Hepatocyte (in vitro differentiated cells): ENCODE measurements around the gene PCDHGA8.

ENCODE experiments used
- EZH2 ChIP-seq: fragments of 200-600 bp; sonication (generic); IDR thresholded peaks from 2 replicates; pipeline ENCODE4 v1.6.1; 2016; ENCODE audit warnings: antibody characterized with exemption, mild to moderate bottlenecking, borderline replicate concordance
- EZH2phosphoT487 ChIP-seq: fragments of 200-600 bp; sonication (generic); IDR thresholded peaks from one replicate; pipeline ENCODE4 v1.6.1; 2018; ENCODE audit warnings: antibody characterized with exemption, mild to moderate bottlenecking, low read depth, moderate library complexity; ENCODE audit not compliant: unreplicated experiment, severe bottlenecking
- TF ChIP-seq, protein P1 (sequence below): fragments of 200-600 bp; sonication (generic); IDR thresholded peaks from 2 replicates; pipeline ENCODE4 v1.5.1; 2016; ENCODE audit warnings: antibody characterized with exemption, mild to moderate bottlenecking; ENCODE audit not compliant: poor library complexity

DNA sequence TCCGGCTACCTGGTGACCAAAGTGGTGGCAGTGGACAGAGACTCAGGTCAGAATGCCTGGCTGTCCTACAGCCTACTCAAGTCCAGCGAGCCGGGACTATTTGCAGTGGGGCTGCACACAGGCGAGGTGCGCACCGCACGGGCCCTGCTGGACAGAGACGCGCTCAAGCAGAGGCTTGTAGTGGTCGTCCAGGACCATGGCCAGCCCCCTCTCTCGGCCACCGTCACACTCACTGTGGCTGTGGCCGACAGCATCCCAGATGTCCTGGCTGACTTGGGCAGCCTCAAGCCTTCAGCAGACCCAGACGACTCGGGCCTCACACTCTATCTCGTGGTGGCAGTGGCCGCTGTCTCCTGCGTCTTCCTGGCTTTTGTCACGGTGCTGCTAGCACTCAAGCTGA lies 35.5 kb upstream of the PCDHGA8 start:
- TF ChIP-seq, protein P1, sequence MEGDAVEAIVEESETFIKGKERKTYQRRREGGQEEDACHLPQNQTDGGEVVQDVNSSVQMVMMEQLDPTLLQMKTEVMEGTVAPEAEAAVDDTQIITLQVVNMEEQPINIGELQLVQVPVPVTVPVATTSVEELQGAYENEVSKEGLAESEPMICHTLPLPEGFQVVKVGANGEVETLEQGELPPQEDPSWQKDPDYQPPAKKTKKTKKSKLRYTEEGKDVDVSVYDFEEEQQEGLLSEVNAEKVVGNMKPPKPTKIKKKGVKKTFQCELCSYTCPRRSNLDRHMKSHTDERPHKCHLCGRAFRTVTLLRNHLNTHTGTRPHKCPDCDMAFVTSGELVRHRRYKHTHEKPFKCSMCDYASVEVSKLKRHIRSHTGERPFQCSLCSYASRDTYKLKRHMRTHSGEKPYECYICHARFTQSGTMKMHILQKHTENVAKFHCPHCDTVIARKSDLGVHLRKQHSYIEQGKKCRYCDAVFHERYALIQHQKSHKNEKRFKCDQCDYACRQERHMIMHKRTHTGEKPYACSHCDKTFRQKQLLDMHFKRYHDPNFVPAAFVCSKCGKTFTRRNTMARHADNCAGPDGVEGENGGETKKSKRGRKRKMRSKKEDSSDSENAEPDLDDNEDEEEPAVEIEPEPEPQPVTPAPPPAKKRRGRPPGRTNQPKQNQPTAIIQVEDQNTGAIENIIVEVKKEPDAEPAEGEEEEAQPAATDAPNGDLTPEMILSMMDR: no peak
- TF ChIP-seq EZH2phosphoT487 (no peak), EZH2 (no peak)
